Mesendoderm (in vitro differentiated cells): ENCODE results near the gene CAMTA1.
"Not testable (repeated sequence)": the region's sequence is repeated elsewhere in the genome, so short reads cannot be mapped to it uniquely, and the experiment has no call there.

Experiments used
- DNase-seq: peaks from one replicate; pipeline ENCODE4 v3.0.0; 2013
- H2AK5ac ChIP-seq: 2 replicates; pipeline ENCODE4 v1.6.1; 2013; ENCODE audit warnings: low read length, inconsistent platforms
- H2BK120ac ChIP-seq: 2 replicates; pipeline ENCODE4 v1.6.1; 2013; ENCODE audit warnings: low read depth, mild to moderate bottlenecking, low read length, moderate library complexity, mixed read lengths
- H2BK15ac ChIP-seq: replicated peaks from 2 replicates; pipeline ENCODE4 v1.6.1; 2013; ENCODE audit warnings: low read depth, mild to moderate bottlenecking, moderate library complexity
- H2BK5ac ChIP-seq: 2 replicates; pipeline ENCODE4 v1.6.1; 2013; ENCODE audit warnings: low read length, inconsistent platforms
- H3K18ac ChIP-seq: 2 replicates; pipeline ENCODE4 v1.6.1; 2013; ENCODE audit warnings: mild to moderate bottlenecking, low read length, mixed read lengths
- H3K23ac ChIP-seq: one replicate; pipeline ENCODE4 v1.6.1; 2013; ENCODE audit warnings: low read length
- H3K27ac ChIP-seq: 2 replicates; pipeline ENCODE4 v1.5.1; 2013; ENCODE audit warnings: low read depth, mild to moderate bottlenecking, inconsistent platforms, low read length, moderate library complexity
- H3K27me3 ChIP-seq: 2 replicates; pipeline ENCODE4 v1.6.1; 2013; ENCODE audit warnings: low read length, control low read depth, mild to moderate bottlenecking, inconsistent platforms; ENCODE audit not compliant: insufficient read depth, poor library complexity
- H3K36me3 ChIP-seq: 2 replicates; pipeline ENCODE4 v1.6.1; 2013; ENCODE audit warnings: low read length, inconsistent platforms; ENCODE audit not compliant: control insufficient read depth, insufficient read depth
- H3K4ac ChIP-seq: one replicate; pipeline ENCODE4 v1.6.1; 2013; ENCODE audit warnings: low read depth, mild to moderate bottlenecking, low read length, moderate library complexity
- H3K4me1 ChIP-seq: 2 replicates; pipeline ENCODE4 v1.6.1; 2013; ENCODE audit warnings: low read depth, low read length, inconsistent platforms; ENCODE audit not compliant: control insufficient read depth
- H3K4me2 ChIP-seq: 2 replicates; pipeline ENCODE4 v1.6.1; 2013; ENCODE audit warnings: low read length
- H3K4me3 ChIP-seq: 2 replicates; pipeline ENCODE4 v1.5.1; 2013; ENCODE audit warnings: mild to moderate bottlenecking, low read length
- H3K56ac ChIP-seq: one replicate; pipeline ENCODE4 v1.6.1; 2013; ENCODE audit warnings: low read length
- H3K79me1 ChIP-seq: 2 replicates; pipeline ENCODE4 v1.6.1; 2013; ENCODE audit warnings: low read length, inconsistent platforms
- H3K79me2 ChIP-seq: 2 replicates; pipeline ENCODE4 v1.6.1; 2013; ENCODE audit warnings: mild to moderate bottlenecking, low read length; ENCODE audit not compliant: control insufficient read depth, insufficient read depth
- H3K9ac ChIP-seq: 2 replicates; pipeline ENCODE4 v1.6.1; 2013; ENCODE audit warnings: low read length, inconsistent platforms
- H4K5ac ChIP-seq: one replicate; pipeline ENCODE4 v1.6.1; 2013; ENCODE audit warnings: low read length
- H4K8ac ChIP-seq: one replicate; pipeline ENCODE4 v1.6.1; 2013; ENCODE audit warnings: low read depth, mild to moderate bottlenecking, control low read depth, low read length, moderate library complexity
- WGBS: extraction: QIAGEN DNeasy Blood & Tissue Kit; methylation state at CpG from one replicate; pipeline ENCODE4 v1.1.7; 2013; ENCODE audit warnings: low lambda C conversion rate, missing lambda C conversion rate; ENCODE audit not compliant: insufficient coverage; ENCODE audit errors: extremely low coverage; 5-methylcytosine and 5-hydroxymethylcytosine counted together

CAMTA1 gene

DNA sequence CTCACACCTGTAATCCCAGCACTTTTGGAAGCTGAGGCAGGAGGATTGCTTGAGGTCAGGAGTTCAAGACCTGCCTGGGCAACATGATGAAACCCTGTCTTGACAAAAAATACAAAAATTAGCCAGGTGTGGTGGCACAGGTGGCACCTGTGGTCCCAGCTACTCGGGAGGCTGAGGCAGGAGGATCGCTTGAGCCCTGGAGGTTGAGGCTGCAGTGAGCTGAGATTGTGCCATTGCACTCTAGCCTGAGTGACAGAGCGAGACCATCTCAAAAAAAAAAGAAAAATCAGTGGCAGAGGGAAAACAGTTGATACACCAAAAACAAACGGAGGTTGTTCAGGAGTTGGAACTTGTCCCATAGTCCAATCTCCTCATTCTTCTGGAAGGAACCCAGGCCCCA is 904.1 kb downstream of the CAMTA1 start:
- not testable (repeated sequence) for H3K79me1 ChIP-seq, H2AK5ac ChIP-seq, H3K27me3 ChIP-seq, H3K9ac ChIP-seq, H3K56ac ChIP-seq, H4K8ac ChIP-seq, H3K36me3 ChIP-seq, H4K5ac ChIP-seq, H3K27ac ChIP-seq, H2BK5ac ChIP-seq, H3K79me2 ChIP-seq, H3K4me1 ChIP-seq, H3K4me3 ChIP-seq, H2BK15ac ChIP-seq, H3K23ac ChIP-seq, H3K18ac ChIP-seq, DNase-seq, H3K4ac ChIP-seq, H2BK120ac ChIP-seq, H3K4me2 ChIP-seq
- WGBS: no CpG with 5 or more reads among the region's 4 CpGs

DNA sequence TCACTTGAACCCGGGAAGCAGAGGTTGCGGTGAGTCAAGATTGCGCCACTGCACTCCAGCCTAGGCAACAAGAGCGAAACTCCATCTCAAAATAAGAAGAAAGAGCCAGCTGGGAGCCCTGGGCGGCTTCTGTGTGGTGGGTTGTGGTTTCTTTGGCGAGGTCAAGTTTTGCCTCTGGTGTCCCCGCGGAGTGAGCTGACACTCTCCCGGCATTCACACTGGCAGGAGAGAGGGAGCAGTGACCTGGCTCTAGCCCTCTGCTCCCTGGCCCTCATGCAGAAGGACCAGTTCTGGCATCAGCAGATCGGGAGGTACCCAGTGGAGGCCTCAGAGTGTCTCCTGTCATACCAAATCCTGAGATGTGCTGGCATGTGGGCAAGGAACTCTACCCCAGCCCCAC is 904.8 kb downstream of the CAMTA1 start:
- DNase-seq: no peak
- Histone ChIP-seq H3K36me3 (no peaks in the 10 kb centered on the region), H3K4me3 (no peak overlapping the region), H4K5ac (no peak overlapping the region), H3K9ac (no peak overlapping the region), H3K4me1 (no peaks in the 10 kb centered on the region), H4K8ac (no peak overlapping the region), H3K27ac (no peak overlapping the region), H3K56ac (no peak overlapping the region), H3K79me1 (no peaks in the 10 kb centered on the region), H2AK5ac (no peak overlapping the region), H2BK120ac (no peak overlapping the region), H3K18ac (no peak overlapping the region), H3K4me2 (no peak overlapping the region), H3K27me3 (no peaks in the 10 kb centered on the region), H3K79me2 (no peaks in the 10 kb centered on the region), H2BK5ac (no peak overlapping the region), H3K23ac (no peak overlapping the region), H2BK15ac (no peak overlapping the region), H3K4ac (no peak overlapping the region)
- WGBS: no CpG with 5 or more reads among the region's 10 CpGs

DNA sequence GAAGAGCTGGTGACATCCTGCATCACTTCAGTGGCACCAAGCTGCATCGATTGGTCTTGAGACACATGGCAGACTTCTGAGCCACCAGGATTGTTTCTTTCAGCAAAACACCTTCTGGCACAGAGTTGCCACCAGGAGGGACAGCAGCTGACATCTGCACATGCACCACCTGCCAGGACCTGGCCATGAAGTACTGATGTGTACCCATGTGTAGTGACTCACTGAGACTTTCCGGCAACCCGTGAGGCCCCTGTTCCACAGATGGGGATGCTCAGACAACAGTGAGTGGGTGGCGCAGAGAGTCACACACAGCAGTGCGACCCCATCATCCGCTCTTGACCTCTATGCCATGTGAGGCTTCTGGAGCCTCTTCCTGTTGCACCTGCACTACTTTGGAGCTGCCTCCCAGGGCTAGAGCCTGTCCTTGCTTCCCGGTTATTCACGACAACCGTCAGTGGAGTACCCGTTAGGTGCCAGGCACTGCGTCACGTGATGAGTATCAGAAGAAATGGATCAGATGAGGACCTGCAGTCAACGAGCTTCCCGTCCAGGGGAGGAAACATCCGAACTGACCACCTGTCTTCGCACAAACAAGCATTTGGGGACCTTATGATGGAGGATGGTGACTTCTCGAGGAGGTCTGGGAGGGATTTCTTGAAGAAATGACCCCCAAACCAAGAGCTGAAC is 905.4 kb downstream of the CAMTA1 start:
- Histone ChIP-seq H3K4me1 (no peaks in the 10 kb centered on the region), H2AK5ac (no peak overlapping the region), H4K8ac (no peak overlapping the region), H3K27me3 (no peaks in the 10 kb centered on the region), H3K23ac (no peak overlapping the region), H2BK15ac (no peak overlapping the region), H3K18ac (no peak overlapping the region), H3K4me2 (no peak overlapping the region), H2BK5ac (no peak overlapping the region), H3K4me3 (no peak overlapping the region), H3K79me2 (no peaks in the 10 kb centered on the region), H3K79me1 (no peaks in the 10 kb centered on the region), H4K5ac (no peak overlapping the region), H3K9ac (no peak overlapping the region), H3K4ac (no peak overlapping the region), H3K56ac (no peak overlapping the region), H3K36me3 (no peaks in the 10 kb centered on the region), H3K27ac (no peak overlapping the region), H2BK120ac (no peak overlapping the region)
- DNase-seq: no peak
- WGBS: no CpG with 5 or more reads among the region's 17 CpGs

DNA sequence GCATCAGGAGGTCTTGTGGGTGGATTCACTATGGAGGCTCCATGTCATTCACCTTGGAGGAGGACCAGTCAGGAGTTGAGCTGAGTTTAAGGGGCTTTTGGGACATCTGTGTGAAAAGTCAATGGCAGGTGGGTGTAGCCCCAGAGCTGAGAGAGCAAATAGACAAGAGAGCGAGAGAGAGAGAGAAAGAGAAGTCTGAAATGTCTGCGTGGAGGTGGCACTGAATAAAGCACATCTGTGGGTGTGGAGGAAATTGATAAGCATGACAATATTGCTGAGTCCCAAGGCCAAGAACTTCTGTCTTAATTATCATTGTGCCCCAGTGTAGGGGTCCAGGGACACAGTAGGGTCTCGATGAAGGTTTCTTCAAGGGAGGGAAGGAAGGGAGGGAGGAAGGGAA is 906.3 kb downstream of the CAMTA1 start:
- WGBS: no CpG with 5 or more reads among the region's 3 CpGs

DNA sequence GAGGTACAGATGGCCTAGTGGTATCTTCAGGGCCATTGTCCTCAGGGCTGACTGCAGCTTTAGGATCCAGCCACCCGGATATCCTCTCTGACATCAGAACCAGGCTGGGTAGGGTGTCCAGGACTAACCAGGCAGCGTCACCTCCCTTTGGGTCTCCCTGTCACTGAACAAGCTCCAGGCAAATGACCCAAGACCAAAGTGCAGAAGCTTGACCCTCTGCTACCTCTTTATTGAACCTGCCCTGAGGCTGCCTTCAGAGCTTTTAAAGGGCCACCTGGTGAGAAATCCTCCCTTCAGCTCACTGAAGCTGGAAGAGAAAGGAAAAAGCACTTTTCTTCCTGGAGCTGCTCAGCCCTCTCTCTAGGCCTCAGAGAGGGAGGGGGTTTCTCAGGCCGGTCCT is 906.8 kb downstream of the CAMTA1 start:
- H3K9ac ChIP-seq: no peak overlapping the region
- H3K4ac ChIP-seq: no peak overlapping the region
- H3K4me2 ChIP-seq: no peak overlapping the region
- no peak overlapping the region for H3K23ac ChIP-seq
- no peak overlapping the region for H4K8ac ChIP-seq
- no peaks in the 10 kb centered on the region for H3K36me3 ChIP-seq
- H3K27me3 ChIP-seq: no peaks in the 10 kb centered on the region
- H2BK120ac ChIP-seq: no peak overlapping the region
- H4K5ac ChIP-seq: no peak overlapping the region
- H2BK15ac ChIP-seq: no peak overlapping the region
- H3K27ac ChIP-seq: no peak overlapping the region
- H3K79me1 ChIP-seq: no peaks in the 10 kb centered on the region
- no peak overlapping the region for H2AK5ac ChIP-seq
- no peak overlapping the region for H3K4me3 ChIP-seq
- H3K79me2 ChIP-seq: no peaks in the 10 kb centered on the region
- no peak for DNase-seq
- no CpG with 5 or more reads among the region's 3 CpGs for WGBS
- no peaks in the 10 kb centered on the region for H3K4me1 ChIP-seq
- H3K56ac ChIP-seq: no peak overlapping the region
- H3K18ac ChIP-seq: no peak overlapping the region
- H2BK5ac ChIP-seq: no peak overlapping the region

More for the DNA sequence above, 906.3 kb downstream of the CAMTA1 start:
- no peak for DNase-seq
- H3K4me2 ChIP-seq: no peak overlapping the region
- H3K23ac ChIP-seq: no peak overlapping the region
- H2BK5ac ChIP-seq: no peak overlapping the region
- no peak overlapping the region for H3K4me3 ChIP-seq
- no peak overlapping the region for H3K56ac ChIP-seq
- H3K79me1 ChIP-seq: no peaks in the 10 kb centered on the region
- no peak overlapping the region for H2BK15ac ChIP-seq
- H3K4ac ChIP-seq: no peak overlapping the region
- no peaks in the 10 kb centered on the region for H3K36me3 ChIP-seq
- no peak overlapping the region for H3K27ac ChIP-seq
- no peak overlapping the region for H2AK5ac ChIP-seq
- no peak overlapping the region for H3K9ac ChIP-seq
- no peak overlapping the region for H4K8ac ChIP-seq
- H2BK120ac ChIP-seq: no peak overlapping the region
- no peaks in the 10 kb centered on the region for H3K79me2 ChIP-seq
- H3K4me1 ChIP-seq: no peaks in the 10 kb centered on the region
- no peak overlapping the region for H4K5ac ChIP-seq
- H3K18ac ChIP-seq: no peak overlapping the region
- H3K27me3 ChIP-seq: no peaks in the 10 kb centered on the region

DNA sequence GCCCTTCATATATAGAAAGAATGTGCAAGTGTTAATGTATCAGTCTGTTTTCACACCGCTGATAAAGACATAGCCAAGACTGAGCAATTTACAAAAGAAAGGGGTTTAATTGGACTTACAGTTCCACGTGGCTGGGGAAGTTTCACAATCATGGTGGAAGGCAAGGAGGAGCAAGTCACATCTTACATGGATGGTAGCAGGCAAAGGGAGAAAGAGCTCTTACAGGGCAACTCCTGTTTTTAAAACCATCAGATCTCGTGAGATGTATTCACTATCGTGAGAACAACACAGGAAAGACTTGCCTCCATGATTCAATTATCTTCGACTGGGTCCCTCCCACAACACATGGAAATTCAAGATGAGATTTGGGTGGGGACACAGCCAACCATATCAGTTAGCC is 907.8 kb downstream of the CAMTA1 start:
- DNase-seq: not testable (repeated sequence)

More for the DNA sequence above, 907.8 kb downstream of the CAMTA1 start:
- not testable (repeated sequence) for H3K27me3 ChIP-seq, H3K27ac ChIP-seq, H3K79me2 ChIP-seq, H3K4me1 ChIP-seq, H3K4me2 ChIP-seq, H3K9ac ChIP-seq, H4K5ac ChIP-seq, H2BK15ac ChIP-seq, H3K36me3 ChIP-seq, H3K4me3 ChIP-seq, H4K8ac ChIP-seq, H3K4ac ChIP-seq, H3K79me1 ChIP-seq, H2BK5ac ChIP-seq, H3K18ac ChIP-seq, H3K56ac ChIP-seq, H2BK120ac ChIP-seq, H3K23ac ChIP-seq, H2AK5ac ChIP-seq
- no CpG with 5 or more reads among the region's 5 CpGs for WGBS
